ENCODE measurements around the gene KLRG1.

Gene KLRG1

GRCh38 chr12:9048930-9049329, 59.6 kb downstream of the KLRG1 start:
- DNase-seq (ENCODE audit: low read depth, low spot score) = no peak
- no peak overlapping the region for H3K4me3 ChIP-seq (ENCODE audit: low read depth, low read length)
- in situ Hi-C loops (cut with HindIII; ENCODE audit: low sequenced_read_pairs) = no loop called here
- TF ChIP-seq CTCF (IDR thresholded peaks at IDR 0.05; ENCODE audit: low read depth, low read length) = no peak

DNA sequence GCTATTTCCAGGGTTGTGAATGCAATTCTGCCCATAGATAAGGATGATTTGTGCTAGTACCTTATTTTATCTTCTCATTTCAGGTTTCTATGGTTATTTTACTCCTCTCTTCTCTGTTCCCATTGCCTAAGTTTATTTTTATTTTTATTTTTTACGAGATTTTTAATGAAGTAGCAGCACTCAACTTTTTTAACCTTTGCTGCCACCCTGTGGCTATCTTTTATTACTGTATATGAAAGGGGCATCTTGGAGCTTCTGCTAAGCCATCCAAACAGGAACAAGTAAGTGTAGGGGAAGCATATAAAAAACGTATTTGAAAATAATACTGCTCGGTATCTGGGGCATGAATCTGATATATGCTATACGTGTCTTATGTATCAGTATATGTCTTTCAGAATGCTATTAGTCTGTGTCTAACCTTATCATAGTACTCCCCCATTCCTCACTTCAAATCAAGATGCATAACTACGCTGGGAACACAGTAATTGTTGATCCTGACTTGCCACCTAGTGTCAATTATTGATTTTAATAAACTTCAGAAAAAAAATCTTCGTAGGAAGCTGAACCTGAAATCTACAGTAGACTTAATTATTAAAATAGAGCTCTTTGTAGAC, 60.3 kb downstream of the KLRG1 start:
- in situ Hi-C loops (cut with HindIII; ENCODE audit: low sequenced_read_pairs) = no loop called here
- no peak overlapping the region for H3K4me3 ChIP-seq (ENCODE audit: low read depth, low read length)
- DNase-seq (ENCODE audit: low read depth, low spot score) = peak; percentile 65
- TF ChIP-seq CTCF (IDR thresholded peaks at IDR 0.05; ENCODE audit: low read depth, low read length) = peak; percentile 53

GRCh38 chr12:9050521-9051157, 61.3 kb downstream of the KLRG1 start:
- H3K4me3 ChIP-seq (ENCODE audit: low read depth, low read length) = no peak overlapping the region
- in situ Hi-C loops (cut with HindIII; ENCODE audit: low sequenced_read_pairs) = no loop called here
- DNase-seq (ENCODE audit: low read depth, low spot score) = no peak
- TF ChIP-seq CTCF (IDR thresholded peaks at IDR 0.05; ENCODE audit: low read depth, low read length) = no peak

GRCh38 chr12:9051158-9051550, 61.8 kb downstream of the KLRG1 start:
- DNase-seq (ENCODE audit: low read depth, low spot score) = no peak
- in situ Hi-C loops (cut with HindIII; ENCODE audit: low sequenced_read_pairs) = no loop called here
- no peak for TF ChIP-seq CTCF (IDR thresholded peaks at IDR 0.05; ENCODE audit: low read depth, low read length)
- H3K4me3 ChIP-seq (ENCODE audit: low read depth, low read length) = no peak overlapping the region

DNA sequence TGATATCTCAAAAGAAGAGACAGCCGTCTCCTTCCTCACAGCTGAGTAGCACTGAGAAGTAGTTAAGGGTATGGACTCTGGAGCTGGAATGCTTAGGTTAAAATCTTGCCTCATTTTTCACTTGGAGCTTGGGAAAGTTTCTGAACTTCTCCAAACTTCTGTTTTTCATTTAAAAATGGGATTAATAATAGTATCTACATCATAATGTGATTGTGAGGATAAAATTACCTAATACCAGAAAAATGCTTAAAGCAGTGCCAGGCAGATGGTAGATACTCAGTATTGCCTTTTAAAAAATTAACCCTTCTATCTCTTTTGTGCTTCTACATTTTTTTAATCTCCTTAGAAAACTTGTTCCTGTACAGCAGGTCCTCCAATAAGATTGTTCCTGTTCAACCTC, 63.3 kb downstream of the KLRG1 start:
- TF ChIP-seq CTCF (IDR thresholded peaks at IDR 0.05; ENCODE audit: low read depth, low read length) = no peak
- in situ Hi-C loops (cut with HindIII; ENCODE audit: low sequenced_read_pairs) = no loop called here
- no peak for DNase-seq (ENCODE audit: low read depth, low spot score)
- H3K4me3 ChIP-seq (ENCODE audit: low read depth, low read length) = no peak overlapping the region
